ENCODE measurements around the gene SHC2.

SHC2 gene

GRCh38 chr19:464208-464545 lies 3.3 kb upstream of the SHC2 start:
- Histone ChIP-seq H3K9me3 (ENCODE audit: control insufficient read depth, insufficient read depth, low read depth, low read length) (no peaks in the 10 kb centered on the region), H3K36me3 (ENCODE audit: control insufficient read depth, insufficient read depth, low read length) (no peaks in the 10 kb centered on the region), H3K27ac (ENCODE audit: low read depth, low read length) (no peak overlapping the region), H3K9ac (ENCODE audit: low read length) (no peak overlapping the region), H3K27me3 (ENCODE audit: control insufficient read depth, insufficient read depth, low read length) (peaks cover 21% of the 10 kb centered on the region), H3K4me3 (ENCODE audit: low read depth, low read length) (no peak overlapping the region), H3K4me1 (ENCODE audit: control insufficient read depth, insufficient read depth, low read length) (peaks cover 4% of the 10 kb centered on the region; the same call in 1 of the 2 replicates)

- no peak overlapping the region for H3K27ac ChIP-seq (ENCODE audit: low read depth, low read length)
- peaks cover 4% of the 10 kb centered on the region; the same call in 1 of the 2 replicates for H3K4me1 ChIP-seq (ENCODE audit: control insufficient read depth, insufficient read depth, low read length)
Measured at GRCh38 chr19:463483-464207, 2.8 kb upstream of the SHC2 start.

GRCh38 chr19:461721-462551 lies 1.1 kb upstream of the SHC2 start:
- no peaks in the 10 kb centered on the region for H3K36me3 ChIP-seq (ENCODE audit: control insufficient read depth, insufficient read depth, low read length)
- peaks cover 21% of the 10 kb centered on the region for H3K27me3 ChIP-seq (ENCODE audit: control insufficient read depth, insufficient read depth, low read length)
- peaks cover 4% of the 10 kb centered on the region; the same call in 1 of the 2 replicates for H3K4me1 ChIP-seq (ENCODE audit: control insufficient read depth, insufficient read depth, low read length)
- peak overlapping the region; percentile 74 for H3K9ac ChIP-seq (ENCODE audit: low read length)
- H3K9me3 ChIP-seq (ENCODE audit: control insufficient read depth, insufficient read depth, low read depth, low read length), result no peaks in the 10 kb centered on the region
- H3K4me3 ChIP-seq (ENCODE audit: low read depth, low read length), result peak overlapping the region; percentile 68
- no peak overlapping the region for H3K27ac ChIP-seq (ENCODE audit: low read depth, low read length)

More at GRCh38 chr19:463483-464207, 2.8 kb upstream of the SHC2 start:
- Histone ChIP-seq H3K27me3 (ENCODE audit: control insufficient read depth, insufficient read depth, low read length) (peaks cover 21% of the 10 kb centered on the region), H3K9ac (ENCODE audit: low read length) (no peak overlapping the region), H3K9me3 (ENCODE audit: control insufficient read depth, insufficient read depth, low read depth, low read length) (no peaks in the 10 kb centered on the region), H3K36me3 (ENCODE audit: control insufficient read depth, insufficient read depth, low read length) (no peaks in the 10 kb centered on the region), H3K4me3 (ENCODE audit: low read depth, low read length) (no peak overlapping the region)

- no peaks in the 10 kb centered on the region for H3K36me3 ChIP-seq (ENCODE audit: control insufficient read depth, insufficient read depth, low read length)
- no peak overlapping the region for H3K27ac ChIP-seq (ENCODE audit: low read depth, low read length)
- H3K9ac ChIP-seq (ENCODE audit: low read length), result peak overlapping the region; percentile 45
- H3K9me3 ChIP-seq (ENCODE audit: control insufficient read depth, insufficient read depth, low read depth, low read length), result no peaks in the 10 kb centered on the region
- peaks cover 21% of the 10 kb centered on the region for H3K27me3 ChIP-seq (ENCODE audit: control insufficient read depth, insufficient read depth, low read length)
- H3K4me3 ChIP-seq (ENCODE audit: low read depth, low read length), result peak overlapping the region; percentile 74
- peaks cover 4% of the 10 kb centered on the region; the same call in 1 of the 2 replicates for H3K4me1 ChIP-seq (ENCODE audit: control insufficient read depth, insufficient read depth, low read length)
Measured at GRCh38 chr19:459724-460511, 915 bp downstream of the SHC2 start.

GRCh38 chr19:458091-459042 lies 2.5 kb downstream of the SHC2 start:
- Histone ChIP-seq H3K27ac (ENCODE audit: low read depth, low read length) (no peak overlapping the region), H3K4me3 (ENCODE audit: low read depth, low read length) (no peak overlapping the region), H3K4me1 (ENCODE audit: control insufficient read depth, insufficient read depth, low read length) (peaks cover 4% of the 10 kb centered on the region; the same call in 1 of the 2 replicates), H3K9me3 (ENCODE audit: control insufficient read depth, insufficient read depth, low read depth, low read length) (no peaks in the 10 kb centered on the region), H3K36me3 (ENCODE audit: control insufficient read depth, insufficient read depth, low read length) (no peaks in the 10 kb centered on the region), H3K27me3 (ENCODE audit: control insufficient read depth, insufficient read depth, low read length) (peaks cover 21% of the 10 kb centered on the region), H3K9ac (ENCODE audit: low read length) (no peak overlapping the region)

GRCh38 chr19:457636-458035 lies 3.2 kb downstream of the SHC2 start:
- Histone ChIP-seq H3K4me1 (ENCODE audit: control insufficient read depth, insufficient read depth, low read length) (peaks cover 4% of the 10 kb centered on the region; the same call in 1 of the 2 replicates), H3K9me3 (ENCODE audit: control insufficient read depth, insufficient read depth, low read depth, low read length) (no peaks in the 10 kb centered on the region), H3K27ac (ENCODE audit: low read depth, low read length) (no peak overlapping the region), H3K36me3 (ENCODE audit: control insufficient read depth, insufficient read depth, low read length) (no peaks in the 10 kb centered on the region), H3K4me3 (ENCODE audit: low read depth, low read length) (no peak overlapping the region), H3K9ac (ENCODE audit: low read length) (no peak overlapping the region), H3K27me3 (ENCODE audit: control insufficient read depth, insufficient read depth, low read length) (peaks cover 19% of the 10 kb centered on the region)

GRCh38 chr19:456547-457110 lies 4.2 kb downstream of the SHC2 start:
- no peak overlapping the region for H3K27ac ChIP-seq (ENCODE audit: low read depth, low read length)
- no peaks in the 10 kb centered on the region for H3K9me3 ChIP-seq (ENCODE audit: control insufficient read depth, insufficient read depth, low read depth, low read length)

GRCh38 chr19:455851-456546 lies 4.8 kb downstream of the SHC2 start:
- peaks cover 8% of the 10 kb centered on the region for H3K27me3 ChIP-seq (ENCODE audit: control insufficient read depth, insufficient read depth, low read length)
- H3K4me3 ChIP-seq (ENCODE audit: low read depth, low read length), result no peak overlapping the region

More at GRCh38 chr19:456547-457110, 4.2 kb downstream of the SHC2 start:
- Histone ChIP-seq H3K36me3 (ENCODE audit: control insufficient read depth, insufficient read depth, low read length) (no peaks in the 10 kb centered on the region), H3K4me3 (ENCODE audit: low read depth, low read length) (no peak overlapping the region), H3K4me1 (ENCODE audit: control insufficient read depth, insufficient read depth, low read length) (no peaks in the 10 kb centered on the region), H3K9ac (ENCODE audit: low read length) (no peak overlapping the region), H3K27me3 (ENCODE audit: control insufficient read depth, insufficient read depth, low read length) (peaks cover 10% of the 10 kb centered on the region)

GRCh38 chr19:455031-455705 lies 5.7 kb downstream of the SHC2 start:
- Histone ChIP-seq H3K9ac (ENCODE audit: low read length) (no peak overlapping the region), H3K9me3 (ENCODE audit: control insufficient read depth, insufficient read depth, low read depth, low read length) (peaks cover 10% of the 10 kb centered on the region), H3K36me3 (ENCODE audit: control insufficient read depth, insufficient read depth, low read length) (no peaks in the 10 kb centered on the region), H3K27ac (ENCODE audit: low read depth, low read length) (no peak overlapping the region), H3K27me3 (ENCODE audit: control insufficient read depth, insufficient read depth, low read length) (peaks cover 8% of the 10 kb centered on the region), H3K4me3 (ENCODE audit: low read depth, low read length) (no peak overlapping the region), H3K4me1 (ENCODE audit: control insufficient read depth, insufficient read depth, low read length) (no peaks in the 10 kb centered on the region)

More at GRCh38 chr19:455851-456546, 4.8 kb downstream of the SHC2 start:
- Histone ChIP-seq H3K9ac (ENCODE audit: low read length) (no peak overlapping the region), H3K4me1 (ENCODE audit: control insufficient read depth, insufficient read depth, low read length) (no peaks in the 10 kb centered on the region), H3K36me3 (ENCODE audit: control insufficient read depth, insufficient read depth, low read length) (no peaks in the 10 kb centered on the region), H3K27ac (ENCODE audit: low read depth, low read length) (no peak overlapping the region), H3K9me3 (ENCODE audit: control insufficient read depth, insufficient read depth, low read depth, low read length) (peaks cover 4% of the 10 kb centered on the region)

Measured in HUES6 (cell line).